ENCODE data around the gene AMIGO2.
"Not testable (repeated sequence)": the region's sequence is repeated elsewhere in the genome, so short reads cannot be mapped to it uniquely, and the experiment has no call there.

The AMIGO2 gene

DNA sequence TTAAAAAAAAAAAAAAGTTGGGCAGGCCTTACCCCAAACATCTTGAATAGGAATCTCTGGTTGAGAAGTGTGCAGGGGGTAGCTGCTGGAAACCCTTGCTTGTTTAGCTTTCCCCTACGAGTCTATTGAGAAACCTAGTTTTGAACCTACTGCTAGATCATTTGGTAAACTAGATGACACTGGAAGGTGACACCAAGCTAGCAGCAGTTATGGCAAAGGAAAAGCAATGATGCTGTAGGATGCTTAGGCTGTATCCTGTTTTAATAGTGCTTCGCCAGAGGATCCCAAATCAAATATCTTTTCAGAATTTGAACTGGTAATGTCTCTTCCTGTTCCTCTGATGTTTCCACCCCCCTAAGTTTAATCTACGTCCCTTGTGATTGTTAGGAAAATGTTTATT lies 5.8 kb downstream of the AMIGO2 start:
- DNase-seq: no peak

DNA sequence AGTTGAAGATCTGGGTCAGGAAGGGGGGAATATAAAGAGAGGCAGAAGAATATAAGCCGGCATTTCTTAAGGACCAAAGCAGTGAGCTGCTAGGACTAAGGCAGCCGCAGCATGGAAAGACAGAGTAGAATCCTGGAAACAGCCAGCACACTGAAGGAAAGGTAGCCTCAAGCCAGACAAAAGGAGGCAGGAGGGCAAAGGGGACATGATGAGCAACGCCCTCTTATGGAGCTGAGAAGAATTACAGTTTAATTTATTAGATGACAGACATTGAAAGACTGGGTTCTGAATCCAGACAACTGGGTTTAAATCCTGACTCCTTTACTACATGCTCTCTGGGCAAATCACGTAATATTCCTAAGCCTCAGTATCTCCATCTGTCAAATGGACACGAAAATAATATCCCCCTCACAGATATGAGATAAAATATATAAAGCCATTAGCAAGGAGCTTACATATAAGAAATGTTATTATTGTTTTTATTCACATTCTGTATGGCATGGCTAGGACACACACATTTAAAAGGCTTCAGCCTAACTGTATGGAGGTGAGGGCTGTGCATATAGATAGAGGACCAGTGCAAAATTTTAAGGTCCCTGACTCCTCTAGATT lies 8.4 kb downstream of the AMIGO2 start:
- no peak for DNase-seq

DNA sequence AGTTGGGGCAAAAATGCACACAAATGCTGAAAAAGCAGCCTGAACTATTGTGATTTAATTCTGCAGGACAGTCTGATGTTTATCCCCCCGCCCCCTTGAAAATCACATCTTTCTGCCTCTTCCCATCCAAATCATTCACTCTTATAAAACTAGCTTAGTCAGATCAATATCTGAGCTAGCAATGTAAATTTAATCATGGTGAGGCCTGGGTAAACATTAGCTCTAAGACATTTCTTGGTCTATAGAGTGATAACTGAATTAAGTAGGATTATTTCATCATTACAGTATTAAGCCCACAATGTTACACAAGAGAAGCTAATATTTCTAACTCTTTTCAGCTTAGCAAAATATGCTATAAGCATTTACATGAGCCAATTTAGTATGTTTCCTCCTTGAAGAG lies 9.4 kb downstream of the AMIGO2 start:
- DNase-seq: no peak

DNA sequence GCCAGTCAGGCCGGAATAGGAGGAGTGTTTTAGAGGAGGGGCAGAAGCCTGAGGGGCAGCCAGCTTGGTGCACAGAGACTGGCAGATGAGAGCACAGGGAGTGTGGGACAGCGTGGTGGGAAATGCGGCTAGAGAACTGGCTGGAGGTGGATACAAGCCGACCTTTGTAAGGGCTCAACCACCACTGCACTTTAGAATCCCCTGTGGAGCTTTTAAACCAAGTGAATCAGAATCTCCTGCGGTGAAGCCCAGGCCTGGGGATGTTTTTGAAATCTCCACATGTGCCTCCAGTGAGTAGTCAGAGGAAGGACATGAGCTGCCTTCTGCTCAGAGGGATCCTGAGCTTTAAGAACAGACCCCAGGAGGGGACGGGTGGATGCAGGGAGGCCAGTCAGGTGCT lies 11.2 kb downstream of the AMIGO2 start:
- peak; percentile 44 for DNase-seq

DNA sequence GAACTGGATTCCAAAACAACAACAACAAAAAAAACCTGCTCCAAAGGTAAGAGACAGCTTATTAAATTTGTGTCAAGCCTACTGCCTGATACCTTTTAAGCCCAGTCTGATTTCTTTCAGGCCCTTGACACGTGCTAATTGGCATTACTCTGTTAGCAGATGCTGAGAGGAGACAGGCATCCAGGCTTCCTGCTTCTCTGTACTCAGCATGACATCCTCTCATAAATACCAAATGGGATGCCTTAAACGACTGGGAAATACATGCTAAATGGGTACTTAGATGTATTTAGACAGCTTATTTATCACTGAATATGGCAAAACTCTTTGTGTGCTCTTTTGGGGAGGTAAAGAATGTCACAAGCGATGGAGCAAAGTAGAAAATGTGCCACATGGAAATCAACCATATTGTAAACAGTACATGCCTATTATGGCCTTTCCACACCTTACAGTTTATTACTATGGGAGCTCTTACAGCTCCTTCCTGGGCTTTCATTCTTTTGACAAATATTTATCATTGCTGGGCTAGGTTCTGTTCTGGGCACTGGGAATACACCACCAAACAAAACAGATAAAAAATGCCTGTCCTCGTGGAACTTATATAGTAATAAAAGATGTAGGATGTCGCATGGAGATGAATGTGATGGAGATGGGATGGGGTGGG lies 11.9 kb downstream of the AMIGO2 start:
- no peak for DNase-seq

DNA sequence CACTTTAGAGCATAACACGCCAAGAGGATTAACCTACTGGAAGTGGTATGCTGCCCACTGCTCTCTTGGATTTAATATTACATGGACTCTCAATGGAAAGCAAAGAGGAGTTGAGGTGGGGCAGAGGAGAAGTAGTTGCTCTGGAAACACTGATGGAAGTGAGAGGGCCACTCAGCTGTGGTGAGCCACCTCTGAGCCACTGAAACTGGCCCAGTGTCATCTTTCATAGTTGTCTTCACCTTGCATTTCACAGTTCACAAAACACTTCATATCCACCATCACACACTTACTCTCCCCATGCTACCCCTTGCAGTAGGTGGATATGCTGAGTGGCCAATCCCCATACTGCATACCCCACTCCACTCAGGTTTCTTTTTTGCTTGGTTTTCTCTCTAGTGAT lies 12.6 kb downstream of the AMIGO2 start:
- no peak for DNase-seq

DNA sequence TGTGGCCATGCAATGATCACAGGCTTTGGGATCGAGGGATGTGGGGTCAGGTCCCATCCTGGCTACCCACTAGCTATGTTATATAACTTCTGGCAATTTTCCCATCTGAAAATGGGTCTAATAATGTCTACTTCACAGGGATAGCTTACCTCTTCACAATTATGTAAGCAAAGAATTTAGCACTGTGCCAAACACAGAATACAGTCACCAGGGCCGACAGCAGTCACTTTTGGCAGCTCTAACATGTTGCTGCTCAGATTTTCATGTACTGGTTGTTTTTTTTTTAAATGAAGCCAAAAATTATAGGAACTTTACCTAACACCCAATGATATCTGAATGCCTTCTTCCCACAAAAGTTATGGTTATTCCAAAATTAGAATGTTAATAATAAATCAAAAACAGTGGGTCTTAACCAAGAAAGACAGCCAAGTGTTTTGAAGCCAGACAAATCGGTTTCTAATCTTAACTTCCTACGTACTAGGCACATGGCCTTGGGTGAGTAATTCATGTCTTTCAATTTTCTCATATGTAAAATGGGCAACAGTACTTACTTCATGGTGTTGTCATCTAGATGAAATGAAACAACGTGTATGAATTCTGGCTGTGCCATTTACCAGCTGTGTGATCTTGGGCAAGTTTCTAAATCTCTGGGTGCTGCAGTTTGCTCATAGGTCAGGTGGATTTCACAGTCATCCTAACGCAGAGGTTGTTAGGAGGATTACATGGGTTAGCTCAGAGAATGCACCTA lies 13.3 kb downstream of the AMIGO2 start:
- peak; percentile 66 for DNase-seq

DNA sequence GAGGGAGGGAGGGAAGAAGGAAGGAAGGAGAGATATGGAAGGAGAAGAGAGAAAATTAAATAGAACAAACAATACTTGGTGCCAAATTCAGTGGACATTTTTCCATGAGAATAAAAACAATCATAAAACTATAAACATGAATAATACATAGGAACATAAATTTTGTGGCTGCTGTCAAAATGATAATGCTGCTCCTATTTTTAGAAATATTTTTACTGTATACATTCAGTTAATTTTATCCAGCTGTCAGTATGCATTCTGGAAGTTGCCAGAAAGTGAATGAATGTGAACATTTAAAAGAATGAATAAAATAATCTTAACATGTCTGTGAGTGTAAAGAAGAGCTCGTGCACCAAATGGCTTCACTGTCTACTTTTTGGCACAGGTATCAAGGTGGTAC lies 14.2 kb downstream of the AMIGO2 start:
- DNase-seq: no peak

DNA sequence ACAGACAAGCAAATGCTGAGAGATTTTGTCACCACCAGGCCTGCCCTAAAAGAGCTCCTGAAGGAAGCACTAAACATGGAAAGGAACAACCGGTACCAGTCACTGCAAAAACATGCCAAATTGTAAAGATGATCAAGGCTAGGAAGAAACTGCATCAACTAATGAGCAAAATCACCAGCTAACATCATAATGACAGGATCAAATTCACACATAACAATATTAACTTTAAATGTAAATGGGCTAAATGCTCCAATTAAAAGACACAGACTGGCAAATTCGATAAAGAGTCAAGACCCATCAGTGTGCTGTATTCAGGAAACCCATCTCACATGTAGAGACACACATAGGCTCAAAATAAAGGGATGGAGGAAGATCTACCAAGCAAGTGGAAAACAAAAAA lies 21.1 kb downstream of the AMIGO2 start:
- DNase-seq: not testable (repeated sequence)

DNA sequence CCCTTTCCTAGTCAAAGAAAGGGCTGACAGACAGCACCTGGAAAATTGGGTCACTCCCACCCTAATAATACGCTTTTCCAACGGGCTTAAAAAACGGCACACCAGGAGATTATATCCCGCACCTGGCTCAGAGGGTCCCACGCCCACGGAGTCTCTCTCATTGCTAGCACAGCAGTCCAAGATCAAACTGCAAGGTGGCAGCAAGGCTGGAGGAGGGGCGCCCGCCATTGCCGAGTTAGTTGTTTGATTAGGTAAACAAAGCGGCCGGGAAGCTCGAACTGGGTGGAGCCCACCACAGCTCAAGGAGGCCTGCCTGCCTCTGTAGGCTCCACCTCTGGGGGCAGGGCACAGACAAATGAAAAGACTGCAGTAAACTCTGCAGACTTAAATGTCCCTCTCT lies 22.8 kb downstream of the AMIGO2 start:
- DNase-seq: not testable (repeated sequence)

DNA sequence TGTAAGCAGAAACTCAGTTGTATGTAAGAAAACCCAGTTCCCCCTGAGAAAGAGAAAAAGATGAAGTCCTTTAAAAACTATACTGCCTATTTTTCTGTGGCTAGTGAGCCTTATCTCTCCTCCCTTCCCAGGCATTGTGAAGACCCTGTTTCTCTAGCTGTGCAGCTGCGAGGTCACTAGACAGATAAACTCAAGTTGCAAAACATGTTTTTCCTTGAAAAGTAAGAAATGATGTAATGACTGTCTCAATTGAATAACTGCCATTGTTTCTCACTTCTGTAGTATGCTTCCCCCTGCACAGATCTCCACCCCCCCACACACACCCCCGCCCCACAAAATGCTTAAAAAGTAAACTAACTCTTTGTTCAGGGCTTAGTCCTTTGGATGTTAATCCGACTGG lies 23.9 kb downstream of the AMIGO2 start:
- DNase-seq: not testable (repeated sequence)

DNA sequence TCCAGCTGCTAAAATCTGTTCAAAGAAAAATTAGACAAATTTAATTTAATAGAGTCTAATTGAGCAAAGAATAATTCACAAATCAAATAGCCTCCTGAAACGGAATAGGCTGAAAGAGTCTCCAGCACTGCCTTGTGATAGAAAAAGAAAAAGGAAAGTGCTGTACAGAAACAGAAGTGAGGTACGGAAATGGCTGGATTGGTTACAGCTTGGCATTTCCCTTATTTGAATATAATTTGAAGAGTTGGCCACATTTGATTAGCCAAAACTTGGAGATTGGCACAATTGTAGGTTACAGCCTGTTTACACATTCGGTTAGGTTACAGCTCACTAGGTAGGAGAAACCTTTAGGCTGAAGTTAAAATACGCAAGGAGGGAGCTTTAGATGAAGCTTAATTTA lies 25.1 kb downstream of the AMIGO2 start:
- DNase-seq: no peak

DNA sequence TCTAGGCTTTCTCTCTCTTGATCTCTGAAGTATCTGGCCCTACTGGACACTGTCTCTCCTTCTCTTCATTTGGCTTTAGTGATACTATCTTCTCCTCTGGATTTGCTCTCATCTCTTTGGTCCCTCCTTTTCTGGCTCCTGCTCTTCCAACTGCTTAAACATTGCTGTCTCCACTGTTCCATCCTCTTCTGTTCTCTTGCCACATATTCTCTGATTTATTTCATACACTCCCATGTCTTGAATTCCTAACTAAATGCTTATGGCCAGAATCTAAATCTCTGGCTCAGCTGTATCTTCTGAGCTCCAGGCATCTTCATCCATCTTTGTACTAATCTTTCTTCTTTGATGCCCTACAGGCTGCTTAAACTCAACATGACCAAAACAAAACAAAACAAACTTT lies 25.8 kb downstream of the AMIGO2 start:
- DNase-seq: no peak

DNA sequence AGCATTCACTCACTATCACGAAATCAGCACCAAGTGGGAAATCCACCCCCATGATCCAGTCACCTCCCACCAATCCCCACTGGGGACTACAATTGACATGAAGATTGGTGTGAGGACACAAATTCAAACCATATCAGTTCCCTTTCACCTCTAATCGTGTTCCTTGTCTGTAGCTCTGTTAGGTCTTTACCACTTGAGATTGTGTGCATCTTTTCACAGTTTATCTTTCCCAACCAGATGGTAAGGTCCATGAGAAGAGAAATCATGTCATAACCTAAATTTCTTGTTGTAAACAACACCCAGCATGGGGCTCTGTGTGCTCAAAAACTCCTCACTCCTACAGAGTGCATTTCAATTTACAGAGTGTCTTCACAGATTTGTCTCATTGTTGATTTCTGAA lies 27.5 kb downstream of the AMIGO2 start:
- DNase-seq: no peak

DNA sequence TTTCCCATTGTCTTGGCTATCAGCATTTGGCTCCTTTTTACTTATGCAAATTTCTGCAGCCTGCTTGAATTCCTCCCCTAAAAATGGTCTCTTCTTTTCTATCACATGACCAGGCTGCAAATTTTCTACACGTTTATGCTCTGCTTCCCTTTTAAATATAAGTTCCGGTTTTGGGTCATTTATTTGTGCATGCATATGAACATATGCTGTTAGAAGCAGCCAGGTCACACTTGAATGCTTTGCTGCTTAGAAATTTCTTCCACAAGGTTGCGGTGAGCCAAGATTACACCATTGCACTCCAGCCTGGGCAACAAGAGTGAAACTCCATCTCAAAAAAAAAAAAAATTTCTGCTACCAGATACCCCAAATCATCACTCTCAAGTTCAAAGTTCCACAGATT lies 28.5 kb downstream of the AMIGO2 start:
- not testable (repeated sequence) for DNase-seq

DNA sequence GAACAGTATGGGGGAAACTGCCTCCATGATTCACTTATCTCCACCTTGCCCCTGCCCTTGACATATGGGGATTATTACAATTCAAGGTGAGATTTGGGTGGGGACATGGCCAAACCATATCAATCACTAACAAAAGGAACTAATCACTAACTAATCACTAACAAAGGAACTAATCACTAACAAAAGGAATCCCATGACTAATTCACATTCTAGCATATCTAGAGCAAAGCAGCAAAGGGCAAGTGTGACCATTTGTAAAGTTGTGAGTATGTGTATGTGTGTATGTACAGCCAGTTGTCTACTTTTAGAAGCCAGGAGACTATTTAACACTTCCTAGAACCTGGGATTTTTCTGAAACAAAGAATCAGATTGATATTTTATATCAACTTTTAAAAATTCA lies 31.2 kb downstream of the AMIGO2 start:
- DNase-seq: no peak

DNA sequence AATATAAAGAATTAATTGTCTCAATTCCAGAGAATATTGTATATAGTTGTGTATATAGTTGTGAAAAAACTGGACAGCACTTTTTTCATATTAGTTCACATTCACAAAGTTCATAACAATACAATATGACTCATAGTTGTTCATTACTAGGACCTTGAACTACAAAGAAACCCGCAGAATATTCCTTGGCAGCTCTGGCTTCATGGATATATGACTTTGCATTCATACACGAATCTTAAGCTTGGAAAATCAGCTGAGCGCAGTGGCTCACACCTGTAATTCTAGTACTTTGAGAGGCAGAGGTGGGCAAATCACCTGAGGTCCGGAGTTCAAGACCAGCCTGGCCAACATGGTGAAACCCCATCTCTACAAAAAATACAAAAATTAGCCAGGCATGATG lies 38.4 kb downstream of the AMIGO2 start:
- DNase-seq: no peak

DNA sequence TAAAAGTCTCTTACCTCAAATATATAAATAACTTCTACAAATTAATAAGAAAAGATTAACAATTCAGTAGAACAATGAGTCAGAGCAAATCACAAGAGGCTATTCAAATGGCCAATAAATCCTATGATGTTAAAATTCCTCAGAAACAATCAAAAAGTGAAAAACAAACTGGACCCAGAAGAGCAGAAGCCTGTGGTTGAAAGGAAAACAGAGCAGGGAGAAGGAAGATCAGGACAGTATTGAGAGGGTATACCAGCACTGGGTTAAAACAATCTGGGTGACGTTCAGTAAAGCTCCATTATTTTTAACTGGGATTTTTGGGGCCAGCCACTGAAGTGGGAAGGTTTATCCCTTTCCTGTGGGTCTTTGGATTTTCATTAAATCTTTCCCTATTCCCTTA lies 40.0 kb downstream of the AMIGO2 start:
- no peak for DNase-seq

DNA sequence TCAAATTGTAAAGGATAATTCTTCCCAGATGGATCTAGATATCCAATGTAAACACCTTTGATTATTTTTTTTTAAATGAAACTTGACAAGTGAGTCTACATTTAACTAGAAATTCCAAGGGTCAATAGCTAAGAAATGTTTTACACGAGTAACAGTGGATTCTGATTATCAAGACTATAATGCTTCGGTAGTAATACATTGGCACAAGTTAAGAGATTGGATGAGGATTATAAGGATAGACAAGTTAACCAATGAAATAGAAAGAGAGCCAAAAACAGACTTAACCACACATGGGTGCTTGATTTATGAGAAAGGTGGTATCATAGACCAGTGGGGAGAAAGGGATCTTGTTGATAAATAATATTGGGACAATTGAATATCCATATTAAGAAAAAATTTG lies 40.7 kb downstream of the AMIGO2 start:
- no peak for DNase-seq

DNA sequence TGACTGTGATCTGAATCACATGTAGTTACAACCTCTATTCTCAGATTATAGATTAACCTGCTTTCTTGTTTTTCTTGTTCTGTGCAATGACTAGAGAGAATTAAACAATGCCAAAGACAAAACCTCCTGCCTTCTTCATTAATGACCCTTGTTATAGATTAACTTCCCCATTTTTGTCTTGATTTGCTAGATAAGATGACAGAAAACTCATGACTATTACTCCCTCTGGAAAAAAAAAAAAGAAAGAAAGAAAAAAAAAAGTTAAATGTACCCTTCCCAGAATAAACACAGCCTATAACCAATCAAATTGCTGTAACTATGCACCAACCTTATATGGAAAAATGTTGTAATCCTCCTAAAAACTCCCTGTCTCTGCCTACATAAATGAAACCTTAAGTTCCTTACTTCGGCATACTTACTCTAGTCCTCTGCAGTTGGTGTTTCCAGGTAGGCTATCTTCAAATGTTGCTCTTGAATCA lies 41.5 kb downstream of the AMIGO2 start:
- peak; percentile 39 for DNase-seq

DNA sequence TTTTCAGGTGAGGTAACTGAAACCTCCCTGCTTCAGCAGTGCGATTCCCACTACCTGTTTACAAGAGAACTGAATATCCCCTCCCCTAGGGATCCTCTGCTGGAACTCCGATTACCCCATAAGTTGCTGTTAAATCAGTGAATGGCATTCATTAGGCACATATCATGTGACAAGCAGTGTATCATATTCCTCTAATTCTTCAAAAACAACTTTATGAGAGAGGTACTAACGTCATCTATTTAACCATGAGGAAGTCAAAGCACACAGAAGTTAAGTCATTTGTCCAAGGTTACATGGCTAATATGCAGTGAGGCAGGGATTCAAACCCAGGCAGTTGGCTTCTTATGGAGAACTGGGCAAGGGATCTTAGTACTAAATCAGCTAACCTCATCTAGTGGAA lies 44.3 kb downstream of the AMIGO2 start:
- DNase-seq: no peak

DNA sequence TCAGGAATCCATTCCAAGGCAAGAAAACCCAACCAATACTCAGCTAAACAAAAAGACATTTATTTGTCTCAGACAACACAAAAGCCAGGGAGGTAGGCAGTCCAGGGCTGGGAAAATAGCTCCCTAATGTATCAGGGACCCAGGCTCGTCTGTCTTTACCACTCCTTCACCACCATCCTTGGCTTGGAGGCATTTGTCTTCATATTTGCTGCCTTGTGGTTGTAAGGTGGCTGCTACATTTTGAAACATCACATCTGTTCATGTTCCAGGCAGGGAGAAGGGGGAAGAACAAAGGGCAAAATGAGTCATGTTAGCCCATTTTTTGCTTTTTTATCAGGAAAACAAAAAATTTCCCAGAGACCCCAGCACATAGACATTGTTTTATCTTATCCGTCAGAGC lies 45.1 kb downstream of the AMIGO2 start:
- DNase-seq: peak; percentile 55

DNA sequence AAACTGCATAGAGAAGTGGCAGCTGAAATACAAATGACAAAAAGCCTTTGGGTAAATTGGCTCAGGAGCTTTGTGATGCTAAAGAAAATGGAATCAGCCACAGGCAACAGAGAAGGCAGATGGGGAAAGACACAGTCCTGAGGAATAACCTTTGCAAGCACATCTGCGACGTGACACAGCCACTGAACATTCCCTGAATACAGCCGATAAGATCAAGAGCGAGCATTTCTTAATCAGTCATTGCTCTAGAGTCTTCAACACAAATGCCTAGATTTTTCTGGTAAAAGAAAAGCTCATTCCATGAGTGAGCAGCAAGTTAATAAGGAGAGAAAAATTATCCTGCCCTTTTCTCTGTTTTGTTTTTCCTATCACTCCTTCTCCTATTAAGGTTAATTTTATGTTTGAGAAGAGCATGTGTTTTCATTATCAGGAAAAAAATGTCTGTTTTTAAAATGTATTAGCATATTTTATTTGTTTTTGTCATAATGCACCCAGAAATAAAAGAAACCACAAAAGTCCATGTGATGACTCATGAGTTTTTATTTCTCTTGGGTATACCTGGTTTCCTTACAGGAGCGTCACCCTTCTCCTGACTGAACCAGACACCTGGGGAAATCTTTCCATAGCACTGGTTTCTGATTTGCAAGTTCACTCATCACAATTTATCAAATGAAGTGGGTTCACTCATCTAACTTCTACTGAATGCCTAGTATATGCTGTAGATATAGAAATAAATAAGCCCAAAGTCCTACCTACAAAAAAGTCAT lies 45.8 kb downstream of the AMIGO2 start:
- peak; percentile 30 for DNase-seq

Measured in fibroblast of skin of abdomen (primary cell).